PFSK-1 (cell line): ENCODE data around the gene CLDN6.

Source experiments
- REST ChIP-seq, 2 experiments: IDR thresholded peaks; 2 replicates each; pipeline versions ENCODE4 v1.6.1 to v1.8.0; 2011 to 2012; ENCODE audit warnings: low read depth in 2 of 2, low read length in 2 of 2, control low read depth in 1 of 2, inconsistent platforms in 1 of 2, mild to moderate bottlenecking in 1 of 2, moderate library complexity in 1 of 2; ENCODE audit not compliant: insufficient read depth in 1 of 2
- SIN3A ChIP-seq: IDR thresholded peaks from 2 replicates; pipeline ENCODE4 v1.6.1; 2012; ENCODE audit warnings: mild to moderate bottlenecking, low read length, moderate library complexity, borderline replicate concordance; ENCODE audit not compliant: insufficient read depth
- TAF1 ChIP-seq: IDR thresholded peaks from 2 replicates; pipeline ENCODE4 v1.6.1; 2012; ENCODE audit warnings: low read length, control low read depth, borderline replicate concordance; ENCODE audit not compliant: insufficient read depth

DNA sequence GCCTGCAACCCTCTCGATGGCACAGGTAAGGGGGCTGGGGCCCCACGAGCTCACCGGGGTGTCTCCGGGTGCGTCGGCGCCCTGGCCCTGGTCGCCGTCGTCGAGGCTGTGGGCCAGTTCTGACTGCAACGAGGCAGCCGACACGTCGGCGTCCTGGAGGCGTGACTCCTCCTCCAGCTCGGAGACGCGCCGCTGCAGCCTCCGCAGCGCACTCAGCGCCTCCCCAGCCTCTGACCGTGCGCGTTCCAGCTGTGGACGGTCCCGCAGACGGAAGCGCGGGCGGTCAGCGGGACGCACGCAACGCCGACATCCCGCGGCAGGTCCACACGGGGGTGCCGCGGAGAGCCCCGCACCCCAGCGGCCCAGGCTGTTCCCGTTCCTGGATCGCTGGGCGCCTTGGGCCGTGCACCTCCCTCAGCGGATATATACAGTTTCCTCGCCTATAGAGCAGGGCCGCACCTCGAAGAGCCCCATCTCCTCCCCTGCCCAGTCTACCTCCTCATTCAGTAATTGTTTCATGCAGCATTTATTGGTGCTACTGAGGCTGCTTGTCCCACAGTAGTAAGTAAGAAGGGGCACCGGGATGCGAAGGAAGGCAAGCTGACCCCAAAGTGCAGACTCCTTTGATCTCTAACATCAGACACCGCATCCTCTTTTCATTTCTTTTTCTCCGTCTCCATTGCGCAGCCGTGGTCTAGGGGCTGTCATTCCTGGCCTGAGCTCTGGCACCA is 11.7 kb upstream of the CLDN6 start:
- no peak for TF ChIP-seq REST (IDR thresholded peaks at IDR 0.05; ENCODE audit: insufficient read depth in 1 of 2, low read depth in 2 of 2, low read length in 2 of 2)
- no peak for TF ChIP-seq TAF1
- no peak for TF ChIP-seq SIN3A
